Esophagus muscularis mucosa (tissue), 4 donors: Measurements from ENCODE around the gene USP32. TPM values are rescaled to one million over a fixed set of nuclear protein-coding genes. Genes with fewer than 3 reads are reported as not detected.
"Not testable (repeated sequence)": the region's sequence is repeated elsewhere in the genome, so short reads cannot be mapped to it uniquely, and the experiment has no call there.

Experiments
- DNase-seq: peaks from one replicate; pipeline ENCODE4 v3.0.0-alpha.2; 2017; ENCODE audit errors: extremely low spot score
- H3K27ac ChIP-seq, 4 donors: fragments of 200-600 bp; sonication (generic); replicated peaks in 1 of 4; 1 replicate in 3 of 4; 2 replicates in 1 of 4; pipeline ENCODE4 v1.5.1; 2016 to 2019; ENCODE audit warnings: mild to moderate bottlenecking in 1 of 4
- H3K27me3 ChIP-seq, 4 donors: fragments of 200-600 bp; sonication (generic); one replicate each; pipeline versions ENCODE4 v1.5.1 to v1.6.0; 2016 to 2019
- H3K36me3 ChIP-seq, 4 donors: fragments of 200-600 bp; sonication (generic); one replicate each; pipeline ENCODE4 v1.5.1; 2016 to 2019
- H3K4me1 ChIP-seq, 4 donors: fragments of 200-600 bp; sonication (generic); one replicate each; pipeline ENCODE4 v1.5.1; 2016 to 2019
- H3K4me3 ChIP-seq, 4 donors: fragments of 200-600 bp; sonication (generic); 1 replicate in 2 of 4; 2 replicates in 2 of 4; pipeline ENCODE4 v1.5.1; 2016 to 2019; ENCODE audit warnings: mild to moderate bottlenecking in 4 of 4, moderate library complexity in 1 of 4
- H3K9me3 ChIP-seq, 4 donors: fragments of 200-600 bp; sonication (generic); 1 replicate in 3 of 4; 2 replicates in 1 of 4; pipeline ENCODE4 v1.5.1; 2016 to 2019
- CTCF ChIP-seq, 3 experiments: fragments of 200-600 bp in 2 of 3; fragments of 450-650 bp in 1 of 3; sonication (generic) in 2 of 3; IDR thresholded peaks; one replicate each; pipeline ENCODE4 v1.5.1; 2017 to 2019; ENCODE audit warnings: antibody characterized with exemption in 3 of 3, mild to moderate bottlenecking in 2 of 3, moderate library complexity in 1 of 3
- EP300 ChIP-seq: sonication (generic); formaldehyde crosslinking; IDR thresholded peaks from one replicate; pipeline ENCODE4 v1.6.1; 2017; ENCODE audit warnings: antibody characterized with exemption
- POLR2A ChIP-seq: fragments of 450-650 bp; IDR thresholded peaks from one replicate; pipeline ENCODE4 v1.6.1; 2017; ENCODE audit warnings: antibody characterized with exemption, moderate library complexity, mild to moderate bottlenecking, low read depth
- POLR2AphosphoS5 ChIP-seq, 2 donors: sonication (generic); formaldehyde crosslinking; IDR thresholded peaks; one replicate each; pipeline ENCODE4 v1.6.1; 2017; ENCODE audit warnings: antibody characterized with exemption in 2 of 2
- WGBS: methylation state at CpG from one replicate; pipeline ENCODE4 v1.1.5; 2018; 5-methylcytosine and 5-hydroxymethylcytosine counted together
- intact Hi-C: fragments of 100-400 bp; cut with DNase I; formaldehyde crosslinking; loops from one replicate; pipeline ENCODE4 v1.15.1; 2023
- total RNA-seq, 4 donors: library from RNA; depleted of rRNA; stranded (reverse); fragments of >200 nt; gene quantifications; one replicate each; pipeline versions ENCODE4 v1.1.0 to v1.2.1, GENCODE V29; 2016

Gene USP32
- total RNA-seq, 4 donors from 2014 or later: 42.3 to 65.8 (median 47.9) TPM

GRCh38 chr17:60174767-60175166, 217.2 kb downstream of the USP32 start:
- H3K9me3 ChIP-seq, H3K27me3 ChIP-seq, DNase-seq, intact Hi-C loops, H3K4me3 ChIP-seq, H3K27ac ChIP-seq: not testable (repeated sequence)
- peak in 2 of 3 experiments; percentile 13 to 35 for TF ChIP-seq CTCF (IDR thresholded peaks at IDR 0.05)
- 97% methylated on average over 6 of the region's 6 CpGs for WGBS
- Histone ChIP-seq H3K36me3 (peaks cover 13 to 28% (median 20%) of the 10 kb centered on the region in 4 donors), H3K4me1 (peaks cover 0 to 13% (median 8%) of the 10 kb centered on the region in 4 donors)

GRCh38 chr17:60174035-60174434, 217.9 kb downstream of the USP32 start:
- intact Hi-C loops: no loop called here
- H3K36me3 ChIP-seq: peaks cover 10 to 21% (median 13%) of the 10 kb centered on the region in 4 donors
- H3K27ac ChIP-seq: no peak overlapping the region
- TF ChIP-seq POLR2AphosphoS5 (IDR thresholded peaks at IDR 0.05): no peak
- no peak for TF ChIP-seq POLR2A
- no peak for TF ChIP-seq EP300
- no peak for TF ChIP-seq CTCF (IDR thresholded peaks at IDR 0.05)
- peaks cover 0 to 20% (median 11%) of the 10 kb centered on the region in 4 donors for H3K4me1 ChIP-seq
- DNase-seq: no peak
- no peaks in the 10 kb centered on the region for H3K9me3 ChIP-seq
- H3K27me3 ChIP-seq: no peaks in the 10 kb centered on the region
- WGBS: 82% methylated on average over 3 of the region's 3 CpGs
- H3K4me3 ChIP-seq: no peak overlapping the region

- H3K4me3 ChIP-seq: no peak overlapping the region
- peaks cover 5 to 14% (median 8%) of the 10 kb centered on the region in 4 donors for H3K36me3 ChIP-seq
- 69% methylated on average over 2 of the region's 2 CpGs for WGBS
- no peak for TF ChIP-seq POLR2AphosphoS5 (IDR thresholded peaks at IDR 0.05)
- TF ChIP-seq POLR2A: no peak
- TF ChIP-seq EP300: no peak
- TF ChIP-seq CTCF (IDR thresholded peaks at IDR 0.05): no peak
- H3K27me3 ChIP-seq: no peaks in the 10 kb centered on the region
- no peak overlapping the region for H3K27ac ChIP-seq
- intact Hi-C loops: no loop called here
- H3K9me3 ChIP-seq: no peaks in the 10 kb centered on the region
- DNase-seq: no peak
- H3K4me1 ChIP-seq: peaks cover 0 to 22% (median 12%) of the 10 kb centered on the region in 4 donors
Measured at GRCh38 chr17:60173304-60173819, 218.6 kb downstream of the USP32 start.

GRCh38 chr17:60171753-60172079, 220.2 kb downstream of the USP32 start:
- WGBS: 90% methylated on average over 6 of the region's 8 CpGs
- H3K4me1 ChIP-seq: peaks cover 4 to 22% (median 15%) of the 10 kb centered on the region in 4 donors
- H3K4me3 ChIP-seq: no peak overlapping the region
- H3K27ac ChIP-seq: no peak overlapping the region
- TF ChIP-seq POLR2AphosphoS5 (IDR thresholded peaks at IDR 0.05): no peak
- TF ChIP-seq CTCF (IDR thresholded peaks at IDR 0.05): no peak
- no peak for TF ChIP-seq EP300
- TF ChIP-seq POLR2A: no peak
- intact Hi-C loops: no loop called here
- H3K27me3 ChIP-seq: peaks cover 0 to 6% (median 0%) of the 10 kb centered on the region in 4 donors
- H3K9me3 ChIP-seq: no peaks in the 10 kb centered on the region
- H3K36me3 ChIP-seq: peaks cover 0 to 4% (median 2%) of the 10 kb centered on the region in 4 donors
- DNase-seq: no peak
